LoVo (cell line): Measurements from ENCODE around the gene TMEM131.

Experiments used
- DNase-seq: peaks from one replicate; pipeline ENCODE4 v3.0.0-alpha.2; 2016; ENCODE audit warnings: low spot score

Gene TMEM131

DNA sequence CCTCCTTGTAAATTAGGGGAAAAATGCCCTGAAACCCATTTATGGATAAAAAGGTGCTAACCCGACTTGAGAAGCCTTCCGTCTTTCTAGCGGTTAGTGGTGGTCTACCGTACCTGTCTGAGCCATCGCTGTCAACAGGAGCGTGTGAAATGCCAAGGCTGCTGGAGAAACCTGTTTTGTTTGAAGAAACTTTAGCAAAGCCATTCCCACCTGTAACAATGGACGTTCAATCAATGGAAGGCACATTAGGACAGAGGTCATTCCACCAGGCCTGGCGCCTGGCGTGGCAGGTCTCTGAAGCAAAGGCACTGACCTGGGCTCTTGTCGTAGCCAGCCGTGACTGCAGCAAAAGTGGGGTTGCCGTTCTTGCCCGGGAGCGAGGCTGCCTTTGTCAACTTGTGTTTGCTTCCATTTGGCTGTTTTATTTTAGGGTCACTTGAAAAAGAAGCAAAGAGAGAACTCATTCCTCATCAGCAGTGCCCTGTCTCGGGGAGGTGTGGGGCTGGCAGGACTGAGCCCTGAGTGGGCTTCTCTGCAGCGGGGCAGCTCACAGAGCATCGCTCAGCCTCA lies 235.2 kb downstream of the TMEM131 start:
- DNase-seq: no peak

DNA sequence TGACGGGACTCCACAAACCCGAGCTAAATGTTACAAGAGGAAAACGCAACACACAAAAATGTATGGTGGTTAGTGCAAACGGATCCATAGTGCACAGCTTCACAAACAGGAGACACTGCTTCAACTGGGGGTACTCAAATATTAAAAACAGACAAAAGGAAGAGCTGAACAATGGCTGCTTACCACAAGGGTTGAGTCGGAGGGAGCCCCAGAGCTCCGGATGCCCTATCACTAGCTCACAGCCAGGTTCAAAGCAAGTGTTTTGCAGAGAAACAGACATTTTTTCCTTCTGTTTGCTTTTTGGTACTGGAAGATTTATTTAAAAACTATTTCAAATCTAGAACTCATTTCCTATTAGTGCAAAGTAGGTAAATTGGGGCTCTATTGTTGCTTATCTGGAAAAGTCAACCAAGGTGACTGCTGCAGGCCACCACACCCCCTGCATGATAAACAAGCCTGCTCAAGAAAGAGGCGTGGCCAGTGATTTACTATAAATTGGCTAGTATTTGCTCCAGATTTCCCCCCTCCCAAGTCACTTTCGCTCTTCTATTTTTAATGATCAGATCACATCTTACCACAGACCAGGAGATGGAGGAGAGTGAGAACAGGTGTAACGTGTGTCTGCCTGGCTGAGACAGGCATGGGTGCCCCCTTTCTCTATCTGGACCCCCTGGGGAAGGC lies 235.9 kb downstream of the TMEM131 start:
- no peak for DNase-seq

DNA sequence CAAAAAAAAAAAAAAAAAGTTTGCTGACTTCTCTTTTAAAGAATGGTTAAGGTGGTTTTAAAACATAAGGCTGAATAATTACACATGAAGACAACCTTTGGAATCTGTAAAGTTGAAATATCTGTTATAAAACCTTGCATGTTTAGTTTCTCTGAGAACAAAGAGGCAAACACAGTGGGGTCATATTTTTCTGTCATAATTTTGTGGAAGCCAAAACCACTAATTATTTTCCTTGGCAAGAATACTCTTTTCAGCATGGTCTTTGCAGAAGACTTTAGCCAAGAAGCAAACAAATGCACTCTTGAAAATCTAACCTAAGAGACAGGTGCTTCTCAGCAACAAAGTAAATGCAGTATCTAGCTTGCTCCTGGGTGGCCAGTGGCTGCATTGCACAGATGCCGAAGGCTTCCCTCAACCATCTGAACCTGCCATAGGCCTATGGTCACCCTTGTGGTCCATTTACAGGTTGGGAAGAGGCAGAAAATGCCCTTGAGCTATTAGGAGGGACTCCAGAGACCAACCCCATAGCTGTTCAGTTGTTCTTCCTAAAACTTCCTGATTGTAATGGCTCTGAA lies 237.5 kb downstream of the TMEM131 start:
- DNase-seq: no peak

GRCh38 chr2:97757062-97757461 lies 238.7 kb downstream of the TMEM131 start:
- DNase-seq: no peak

GRCh38 chr2:97755491-97755890 lies 240.3 kb downstream of the TMEM131 start:
- DNase-seq: no peak

DNA sequence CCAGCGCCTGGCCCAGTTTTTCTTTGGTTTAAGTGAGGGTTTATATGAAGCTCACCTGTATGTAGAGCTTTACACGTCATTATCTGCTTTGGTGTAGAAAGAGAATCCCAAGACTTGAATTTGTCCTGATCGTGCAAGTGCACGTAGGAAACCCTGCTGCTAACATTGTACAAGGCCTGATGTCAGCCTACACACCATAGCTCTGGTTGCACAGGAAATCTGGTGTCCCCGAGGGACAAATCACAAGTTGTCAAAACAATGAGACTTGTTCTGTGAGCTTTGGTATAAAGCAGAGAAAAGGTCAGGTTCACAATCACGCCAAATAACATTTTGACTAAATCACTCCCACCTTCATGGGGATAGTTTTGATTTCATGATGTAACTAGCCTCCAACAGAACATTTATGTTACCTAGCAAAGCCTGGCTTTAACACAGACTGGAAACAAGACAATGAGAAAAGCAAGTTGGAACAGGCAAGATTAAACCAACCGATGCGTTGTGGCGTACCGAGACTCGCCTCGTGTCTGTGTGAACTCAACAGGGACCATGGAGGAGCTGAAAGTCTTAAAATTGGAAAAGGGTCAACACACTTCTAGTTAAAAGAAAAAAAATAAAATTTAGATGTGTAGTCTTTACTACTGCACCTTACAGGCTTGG lies 240.9 kb downstream of the TMEM131 start:
- DNase-seq: no peak

- no peak for DNase-seq
Observed at GRCh38 chr2:97752342-97753334, 243.1 kb downstream of the TMEM131 start.

- no peak for DNase-seq
Observed at GRCh38 chr2:97751752-97752151, 244.0 kb downstream of the TMEM131 start.

DNA sequence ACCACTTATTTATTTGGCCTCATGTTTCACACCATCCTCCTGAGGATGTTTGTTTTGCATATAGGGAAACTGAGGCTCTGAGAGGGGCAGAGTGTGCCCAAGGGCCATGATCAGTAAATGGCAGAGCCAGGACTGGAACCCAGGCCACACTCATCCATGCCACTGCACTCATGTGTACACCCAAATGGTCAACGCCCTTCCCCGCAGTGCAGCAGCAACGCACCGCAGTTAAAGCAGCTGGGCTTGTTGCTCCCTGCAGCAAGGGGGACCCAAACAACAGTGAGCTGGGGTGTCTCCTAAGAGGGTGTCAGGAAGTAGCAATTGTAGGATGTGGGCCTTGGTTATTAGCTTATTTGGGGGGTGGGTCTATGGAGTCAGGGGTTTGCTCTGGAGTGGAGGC lies 245.7 kb downstream of the TMEM131 start:
- DNase-seq: no peak

GRCh38 chr2:97749581-97749980 lies 246.2 kb downstream of the TMEM131 start:
- no peak for DNase-seq

- no peak for DNase-seq
Observed at GRCh38 chr2:97747716-97748115, 248.0 kb downstream of the TMEM131 start.

- DNase-seq: no peak
Observed at GRCh38 chr2:97747285-97747684, 248.5 kb downstream of the TMEM131 start.

DNA sequence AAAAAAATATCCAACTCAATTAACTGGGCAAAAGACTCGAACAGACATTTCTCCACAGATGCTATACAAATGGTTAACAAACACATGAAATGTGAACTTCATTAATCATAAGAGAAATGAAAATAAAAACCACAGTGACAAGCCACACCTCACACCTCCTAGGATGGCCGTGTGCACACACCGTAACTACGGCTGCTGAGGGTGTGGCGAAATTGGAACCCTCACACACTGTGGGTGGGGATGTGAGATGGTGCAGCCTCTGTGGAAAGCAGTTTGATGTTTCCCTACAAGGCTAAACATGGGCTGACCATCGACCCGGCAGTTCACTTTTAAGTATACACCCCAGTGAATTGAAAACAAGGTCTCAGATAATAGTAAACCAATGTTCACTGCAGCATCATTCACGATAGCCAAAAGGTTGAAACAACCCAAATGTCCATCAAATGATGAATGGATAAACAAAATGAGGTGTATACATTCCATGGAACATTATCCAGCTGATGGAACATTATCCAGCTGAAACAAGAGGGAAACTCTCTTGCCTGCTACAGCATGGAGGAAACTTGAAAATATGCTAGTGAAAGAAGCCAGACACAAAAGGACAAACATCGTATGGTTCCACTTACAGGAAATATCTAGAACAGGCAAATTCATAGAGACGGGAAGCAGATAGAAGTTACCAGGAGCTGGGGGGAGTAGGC lies 250.1 kb downstream of the TMEM131 start:
- no peak for DNase-seq

DNA sequence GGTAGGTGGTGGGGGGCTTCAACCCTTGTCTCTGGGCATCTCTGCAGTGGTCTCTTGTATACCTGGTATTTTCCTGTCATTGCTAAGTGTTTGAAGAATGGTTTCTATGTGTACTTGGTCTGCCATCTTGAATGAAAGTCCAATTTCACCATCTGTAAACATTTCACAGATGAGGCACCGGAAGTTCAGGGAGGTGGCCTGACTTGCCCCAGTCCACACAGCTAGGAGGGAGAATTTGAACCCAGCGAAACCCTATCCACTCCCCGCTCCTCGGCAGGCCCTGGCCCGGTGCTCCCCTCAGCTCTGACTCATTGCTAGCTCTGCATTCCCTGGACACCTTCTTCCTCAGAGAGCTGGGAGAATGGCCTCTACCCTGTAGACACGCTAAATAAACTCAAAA lies 251.8 kb downstream of the TMEM131 start:
- DNase-seq: no peak

GRCh38 chr2:97742381-97742847 lies 253.3 kb downstream of the TMEM131 start:
- no peak for DNase-seq

DNA sequence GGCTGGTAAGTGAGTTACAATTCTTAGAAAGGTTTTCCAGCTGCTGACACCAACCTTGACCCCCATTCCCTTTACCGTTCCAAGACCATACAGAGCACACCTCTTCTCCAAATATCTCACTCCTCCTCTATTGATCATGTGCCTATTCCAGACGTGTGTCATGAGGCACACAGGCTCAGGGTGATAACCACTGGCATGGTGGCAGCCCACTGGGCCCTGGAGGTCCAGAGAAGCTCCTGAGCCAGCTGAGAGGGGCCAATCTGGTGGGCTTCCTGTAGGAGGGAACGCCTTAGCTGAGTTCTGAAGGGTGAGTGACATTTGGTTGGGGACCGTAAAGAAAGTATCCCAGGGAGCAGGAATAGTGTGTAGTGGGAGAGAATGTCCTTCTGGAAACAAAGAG lies 254.1 kb downstream of the TMEM131 start:
- DNase-seq: no peak

DNA sequence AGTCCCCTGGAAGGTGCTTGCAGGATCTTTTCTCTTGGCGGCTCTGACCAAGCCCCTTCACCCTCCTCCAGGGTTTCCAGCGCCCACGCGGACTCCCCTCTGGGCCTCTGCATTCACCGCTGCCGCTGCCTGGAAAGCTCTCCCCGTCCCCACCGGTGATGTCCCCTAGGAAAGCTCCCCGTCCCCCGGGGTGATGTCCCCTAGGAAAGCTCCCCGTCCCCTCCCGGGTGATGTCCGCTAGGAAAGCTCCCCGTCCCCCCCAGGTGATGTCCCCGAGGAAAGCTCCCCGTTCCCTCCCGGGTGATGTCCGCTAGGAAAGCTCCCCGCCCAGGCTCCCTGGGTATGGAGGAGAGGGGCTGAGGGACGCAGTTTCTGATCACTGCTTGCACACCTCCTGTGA lies 254.5 kb downstream of the TMEM131 start:
- DNase-seq: no peak

DNA sequence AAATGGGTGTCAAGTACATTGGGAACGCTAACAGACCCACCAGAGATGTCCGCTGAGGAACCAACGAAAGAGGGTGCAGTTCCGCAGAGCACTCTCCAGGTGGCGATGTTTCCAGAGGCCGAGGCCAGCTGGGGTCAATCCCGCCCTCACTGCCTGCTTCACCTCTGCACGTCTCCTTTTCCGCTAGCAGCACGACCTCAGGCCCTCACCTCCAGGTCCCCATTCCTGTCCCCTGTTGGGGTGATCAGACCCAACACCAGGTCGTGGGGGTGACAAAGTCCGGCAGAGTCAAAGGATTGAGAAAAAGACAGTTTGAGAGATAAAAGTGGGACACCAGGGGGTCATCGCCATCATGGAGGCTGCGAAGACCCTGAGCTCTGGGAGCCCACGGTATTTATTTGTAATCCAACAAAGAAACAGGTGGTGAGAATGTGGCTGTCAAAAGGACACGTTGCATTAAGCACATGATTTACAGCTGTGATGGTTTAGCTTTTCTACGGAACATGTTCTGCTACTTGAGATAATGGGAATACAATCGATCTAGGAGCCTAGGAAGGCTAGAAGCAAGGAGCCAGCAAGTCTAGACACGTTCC lies 255.1 kb downstream of the TMEM131 start:
- peak; percentile 71 for DNase-seq

DNA sequence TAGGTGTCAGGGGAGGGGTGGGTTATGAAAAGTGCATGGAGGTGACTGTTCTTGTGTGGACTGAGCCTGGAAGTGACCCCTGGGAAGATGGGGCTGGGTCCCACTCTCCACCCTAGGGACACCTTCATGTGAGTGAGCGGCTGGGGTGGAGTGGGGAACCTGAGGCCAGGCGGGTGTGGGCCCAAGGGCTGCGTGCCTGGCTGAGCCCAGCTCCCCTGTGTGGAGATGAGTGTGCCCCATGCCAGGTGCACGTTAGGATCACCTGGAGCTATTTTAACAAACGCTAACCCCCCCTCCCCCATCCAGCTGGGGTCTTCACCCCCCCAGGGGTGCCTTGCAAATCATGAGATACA lies 255.9 kb downstream of the TMEM131 start:
- no peak for DNase-seq

- no peak for DNase-seq
Observed at GRCh38 chr2:97739020-97739892, 256.5 kb downstream of the TMEM131 start.
